Measurements from ENCODE around the gene ANP32A.
"Not testable (repeated sequence)": the region's sequence is repeated elsewhere in the genome, so short reads cannot be mapped to it uniquely, and the experiment has no call there.

The ANP32A gene

GRCh38 chr15:68820295-68821189, at the start of gene ANP32A:
ANP32A (minus strand) TSS chr15:68820895; CDS start chr15:68820751, 144 bp downstream.
- no peak for DNase-seq (ENCODE audit: low read depth, low spot score)

GRCh38 chr15:68868296-68868695, 47.6 kb upstream of the ANP32A start:
- no peak for DNase-seq (ENCODE audit: low read depth, low spot score)

GRCh38 chr15:68862415-68862814, 41.7 kb upstream of the ANP32A start:
- DNase-seq (ENCODE audit: low read depth, low spot score): no peak

GRCh38 chr15:68858666-68859065, 38.0 kb upstream of the ANP32A start:
- not testable (repeated sequence) for DNase-seq (ENCODE audit: low read depth, low spot score)

- DNase-seq (ENCODE audit: low read depth, low spot score): not testable (repeated sequence)
These were observed 36.7 kb upstream of the ANP32A start for GRCh38 chr15:68857443-68857842.

GRCh38 chr15:68852461-68852860, 31.8 kb upstream of the ANP32A start:
- DNase-seq (ENCODE audit: low read depth, low spot score): no peak

GRCh38 chr15:68851971-68852370, 31.3 kb upstream of the ANP32A start:
- no peak for DNase-seq (ENCODE audit: low read depth, low spot score)

GRCh38 chr15:68849497-68849896, 28.8 kb upstream of the ANP32A start:
- no peak for DNase-seq (ENCODE audit: low read depth, low spot score)

GRCh38 chr15:68846851-68847439, 26.2 kb upstream of the ANP32A start:
- no peak for DNase-seq (ENCODE audit: low read depth, low spot score)

GRCh38 chr15:68844856-68845550, 24.3 kb upstream of the ANP32A start:
- DNase-seq (ENCODE audit: low read depth, low spot score): no peak

- no peak for DNase-seq (ENCODE audit: low read depth, low spot score)
These were observed 23.0 kb upstream of the ANP32A start for GRCh38 chr15:68843425-68844311.

- no peak for DNase-seq (ENCODE audit: low read depth, low spot score)
These were observed 22.3 kb upstream of the ANP32A start for GRCh38 chr15:68842958-68843357.

- DNase-seq (ENCODE audit: low read depth, low spot score): no peak
These were observed 13.7 kb upstream of the ANP32A start for GRCh38 chr15:68834346-68834745.

- no peak for DNase-seq (ENCODE audit: low read depth, low spot score)
These were observed 13.1 kb upstream of the ANP32A start for GRCh38 chr15:68833700-68834331.

GRCh38 chr15:68830141-68830785, 9.6 kb upstream of the ANP32A start:
- no peak for DNase-seq (ENCODE audit: low read depth, low spot score)

GRCh38 chr15:68829068-68829467, 8.4 kb upstream of the ANP32A start:
- no peak for DNase-seq (ENCODE audit: low read depth, low spot score)

GRCh38 chr15:68823561-68823960, 2.9 kb upstream of the ANP32A start:
- DNase-seq (ENCODE audit: low read depth, low spot score): no peak

- no peak for DNase-seq (ENCODE audit: low read depth, low spot score)
These were observed 2.1 kb upstream of the ANP32A start for GRCh38 chr15:68822818-68823217.

- DNase-seq (ENCODE audit: low read depth, low spot score): no peak
These were observed 1.2 kb upstream of the ANP32A start for GRCh38 chr15:68821841-68822381.

- DNase-seq (ENCODE audit: low read depth, low spot score): no peak
These were observed 620 bp upstream of the ANP32A start for GRCh38 chr15:68821190-68821840.

All from iPS DF 19.7 (cell line).